HEK293 (cell line): ENCODE measurements around the gene ST8SIA3.

ENCODE experiments used
- FEZF1 ChIP-seq: fragments of 450-650 bp; formaldehyde crosslinking; IDR thresholded peaks from 2 replicates; pipeline ENCODE4 v1.5.1; 2016; ENCODE audit warnings: missing biosample characterization, missing genetic modification characterization
- HOXD13 ChIP-seq: sonication (generic); formaldehyde crosslinking; IDR thresholded peaks from 2 replicates; pipeline ENCODE4 v1.8.0; 2022; ENCODE audit warnings: missing genetic modification reagents, borderline replicate concordance
- KLF8 ChIP-seq: fragments of 450-650 bp; formaldehyde crosslinking; IDR thresholded peaks from 2 replicates; pipeline ENCODE4 v1.5.1; 2016; ENCODE audit warnings: missing biosample characterization, missing genetic modification characterization
- MZF1 ChIP-seq: fragments of 450-650 bp; formaldehyde crosslinking; IDR thresholded peaks from 2 replicates; pipeline ENCODE4 v1.5.1; 2017; ENCODE audit warnings: missing biosample characterization, missing genetic modification characterization, borderline replicate concordance
- SP3 ChIP-seq: fragments of 450-650 bp; formaldehyde crosslinking; IDR thresholded peaks from 2 replicates; pipeline ENCODE4 v1.5.1; 2016; ENCODE audit warnings: missing biosample characterization, missing genetic modification characterization
- YY1 ChIP-seq: fragments of 450-650 bp; formaldehyde crosslinking; IDR thresholded peaks from 2 replicates; pipeline ENCODE4 v1.5.1; 2018; ENCODE audit warnings: missing biosample characterization, missing genetic modification characterization
- ZBTB44 ChIP-seq: fragments of 450-650 bp; IDR thresholded peaks from 2 replicates; pipeline ENCODE4 v1.5.1; 2018; ENCODE audit warnings: missing biosample characterization, mild to moderate bottlenecking, missing genetic modification characterization
- ZEB2 ChIP-seq: fragments of 450-650 bp; formaldehyde crosslinking; IDR thresholded peaks from 2 replicates; pipeline ENCODE4 v1.5.1; 2016; ENCODE audit warnings: missing biosample characterization, missing genetic modification characterization
- ZNF146 ChIP-seq: fragments of 450-650 bp; formaldehyde crosslinking; IDR thresholded peaks from 2 replicates; pipeline ENCODE4 v1.5.1; 2016; ENCODE audit warnings: missing biosample characterization, missing genetic modification characterization
- ZNF2 ChIP-seq: fragments of 450-650 bp; formaldehyde crosslinking; IDR thresholded peaks from 2 replicates; pipeline ENCODE4 v1.5.1; 2016; ENCODE audit warnings: missing biosample characterization, missing genetic modification characterization
- ZNF23 ChIP-seq: fragments of 450-650 bp; formaldehyde crosslinking; IDR thresholded peaks from 2 replicates; pipeline ENCODE4 v1.5.1; 2016; ENCODE audit warnings: missing biosample characterization, missing genetic modification characterization, borderline replicate concordance
- ZNF324 ChIP-seq: fragments of 450-650 bp; formaldehyde crosslinking; IDR thresholded peaks from 2 replicates; pipeline ENCODE4 v1.5.1; 2016; ENCODE audit warnings: missing biosample characterization, missing genetic modification characterization
- ZNF335 ChIP-seq: fragments of 450-650 bp; formaldehyde crosslinking; conservative IDR thresholded peaks from 2 replicates; pipeline ENCODE4 v1.5.1; 2016; ENCODE audit warnings: missing biosample characterization, missing genetic modification characterization
- ZNF426 ChIP-seq: fragments of 450-650 bp; formaldehyde crosslinking; IDR thresholded peaks from 2 replicates; pipeline ENCODE4 v1.5.1; 2017; ENCODE audit warnings: missing biosample characterization, missing genetic modification characterization, mild to moderate bottlenecking, inconsistent platforms, moderate library complexity
- ZNF514 ChIP-seq: fragments of 450-650 bp; formaldehyde crosslinking; IDR thresholded peaks from 2 replicates; pipeline ENCODE4 v1.5.1; 2016; ENCODE audit warnings: missing biosample characterization, missing genetic modification characterization
- ZNF548 ChIP-seq: fragments of 450-650 bp; formaldehyde crosslinking; IDR thresholded peaks from 2 replicates; pipeline ENCODE4 v1.5.1; 2016; ENCODE audit warnings: missing biosample characterization, missing genetic modification characterization
- ZNF555 ChIP-seq: fragments of 450-650 bp; formaldehyde crosslinking; conservative IDR thresholded peaks from 2 replicates; pipeline ENCODE4 v1.5.1; 2017; ENCODE audit warnings: missing biosample characterization, mild to moderate bottlenecking, missing genetic modification characterization, inconsistent platforms
- ZNF561 ChIP-seq: fragments of 450-650 bp; IDR thresholded peaks from 2 replicates; pipeline ENCODE4 v1.5.1; 2018; ENCODE audit warnings: missing biosample characterization, missing genetic modification characterization, borderline replicate concordance
- ZNF585B ChIP-seq: fragments of 450-650 bp; formaldehyde crosslinking; IDR thresholded peaks from 2 replicates; pipeline ENCODE4 v1.5.1; 2016; ENCODE audit warnings: missing biosample characterization, missing genetic modification characterization
- ZNF629 ChIP-seq: fragments of 450-650 bp; formaldehyde crosslinking; IDR thresholded peaks from 2 replicates; pipeline ENCODE4 v1.5.1; 2017; ENCODE audit warnings: missing biosample characterization, missing genetic modification characterization
- ZNF654 ChIP-seq: fragments of 450-650 bp; formaldehyde crosslinking; IDR thresholded peaks from 2 replicates; pipeline ENCODE4 v1.5.1; 2016; ENCODE audit warnings: low read depth, missing biosample characterization, missing genetic modification characterization
- ZNF658 ChIP-seq: fragments of 450-650 bp; formaldehyde crosslinking; IDR thresholded peaks from 2 replicates; pipeline ENCODE4; 2016; ENCODE audit warnings: missing biosample characterization, missing genetic modification characterization
- ZNF704 ChIP-seq: fragments of 450-650 bp; formaldehyde crosslinking; IDR thresholded peaks from 2 replicates; pipeline ENCODE4 v1.5.1; 2016; ENCODE audit warnings: missing biosample characterization, missing genetic modification characterization
- ZNF777 ChIP-seq: fragments of 450-650 bp; formaldehyde crosslinking; IDR thresholded peaks from 2 replicates; pipeline ENCODE4 v1.5.1; 2017; ENCODE audit warnings: missing biosample characterization, missing genetic modification characterization, borderline replicate concordance
- ZNF830 ChIP-seq: fragments of 450-650 bp; IDR thresholded peaks from 2 replicates; pipeline ENCODE4 v1.5.0; 2018; ENCODE audit warnings: missing biosample characterization, missing genetic modification characterization, low read depth, mild to moderate bottlenecking, moderate library complexity
- ZNF837 ChIP-seq: fragments of 450-650 bp; formaldehyde crosslinking; IDR thresholded peaks from 2 replicates; pipeline ENCODE4 v1.5.1; 2016; ENCODE audit warnings: missing biosample characterization, missing genetic modification characterization
- ZSCAN5A ChIP-seq: fragments of 450-650 bp; formaldehyde crosslinking; IDR thresholded peaks from 2 replicates; pipeline ENCODE4 v1.5.1; 2016; ENCODE audit warnings: missing biosample characterization, missing genetic modification characterization
- ZXDB ChIP-seq: fragments of 450-650 bp; formaldehyde crosslinking; IDR thresholded peaks from 2 replicates; pipeline ENCODE4 v1.5.1; 2016; ENCODE audit warnings: missing biosample characterization, missing genetic modification characterization
- TF ChIP-seq, protein P1 (sequence below): fragments of 450-650 bp; formaldehyde crosslinking; IDR thresholded peaks from 2 replicates; pipeline ENCODE4 v1.5.1; 2016; ENCODE audit warnings: missing biosample characterization, missing genetic modification characterization
- TF ChIP-seq, protein P2 (sequence below): fragments of 450-650 bp; formaldehyde crosslinking; IDR thresholded peaks from 2 replicates; pipeline ENCODE4 v1.5.1; 2016; ENCODE audit warnings: missing biosample characterization, missing genetic modification characterization, low read depth
- TF ChIP-seq, protein P3 (sequence below): fragments of 450-650 bp; formaldehyde crosslinking; IDR thresholded peaks from 2 replicates; pipeline ENCODE4 v1.5.1; 2017; ENCODE audit warnings: missing biosample characterization, mild to moderate bottlenecking, missing genetic modification characterization, moderate library complexity

Gene ST8SIA3

DNA sequence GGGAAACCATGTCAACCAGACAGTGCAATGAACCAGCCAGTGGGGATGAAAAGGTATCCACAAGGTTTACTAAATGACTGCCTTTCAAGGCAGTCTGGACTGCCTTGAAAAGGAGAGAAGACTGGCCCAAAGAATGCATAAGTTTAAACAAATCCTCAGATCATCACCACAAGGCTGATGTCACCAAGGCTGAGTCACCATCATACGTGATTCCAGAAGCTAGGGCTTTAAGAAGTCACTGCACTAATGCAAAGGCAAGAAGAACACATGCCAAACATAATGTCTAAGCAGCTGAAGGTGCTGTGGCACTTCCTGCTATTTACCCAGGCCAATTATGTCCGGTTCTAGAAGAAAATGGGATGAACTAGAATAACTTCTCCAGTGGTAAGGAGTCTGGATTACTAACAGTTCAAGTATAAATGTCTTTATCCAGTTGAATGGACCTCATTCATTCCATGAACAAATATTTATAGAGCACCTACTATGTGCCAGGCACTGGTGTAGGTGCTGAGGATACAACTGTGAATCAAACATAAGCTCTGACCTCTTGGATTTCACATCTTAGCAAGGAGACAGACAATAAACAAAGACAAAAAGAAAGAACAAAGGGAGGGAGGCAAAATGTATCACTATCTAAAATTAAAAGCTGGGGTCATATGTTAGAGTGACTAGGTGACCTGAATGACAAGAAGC, 45.2 kb downstream of the ST8SIA3 start (continued):
- TF ChIP-seq ZNF658 (tag by site-specific recombination) (no peak), ZNF654 (tag by site-specific recombination) (no peak), ZNF548 (no peak), ZNF514 (tag by site-specific recombination) (no peak), ZNF2 (tag by site-specific recombination) (no peak), ZNF426 (tag by site-specific recombination) (no peak), ZNF704 (no peak), ZNF585B (tag by site-specific recombination) (no peak), ZEB2 (tag by site-specific recombination) (no peak), ZNF146 (tag by site-specific recombination) (no peak), ZSCAN5A (tag by site-specific recombination) (no peak), MZF1 (tag by site-specific recombination) (no peak), ZNF561 (tag by site-specific recombination) (no peak), KLF8 (tag by site-specific recombination) (0 out of 2 replicates have a peak, but pooled peaks have one; percentile 15), ZBTB44 (tag by site-specific recombination) (no peak), ZNF777 (tag by site-specific recombination) (no peak), HOXD13 (no peak), ZXDB (no peak), SP3 (tag by site-specific recombination) (peak; percentile 17), FEZF1 (tag by site-specific recombination) (peak; percentile 35; the same call in 1 of the 2 replicates), ZNF830 (tag by site-specific recombination) (no peak), YY1 (no peak), ZNF837 (tag by site-specific recombination) (no peak), ZNF629 (tag by site-specific recombination) (peak; percentile 68), ZNF23 (tag by site-specific recombination) (no peak), ZNF555 (tag by site-specific recombination) (no peak), ZNF324 (tag by site-specific recombination) (no peak), ZNF335 (peak; percentile 42)
- TF ChIP-seq, protein P1, sequence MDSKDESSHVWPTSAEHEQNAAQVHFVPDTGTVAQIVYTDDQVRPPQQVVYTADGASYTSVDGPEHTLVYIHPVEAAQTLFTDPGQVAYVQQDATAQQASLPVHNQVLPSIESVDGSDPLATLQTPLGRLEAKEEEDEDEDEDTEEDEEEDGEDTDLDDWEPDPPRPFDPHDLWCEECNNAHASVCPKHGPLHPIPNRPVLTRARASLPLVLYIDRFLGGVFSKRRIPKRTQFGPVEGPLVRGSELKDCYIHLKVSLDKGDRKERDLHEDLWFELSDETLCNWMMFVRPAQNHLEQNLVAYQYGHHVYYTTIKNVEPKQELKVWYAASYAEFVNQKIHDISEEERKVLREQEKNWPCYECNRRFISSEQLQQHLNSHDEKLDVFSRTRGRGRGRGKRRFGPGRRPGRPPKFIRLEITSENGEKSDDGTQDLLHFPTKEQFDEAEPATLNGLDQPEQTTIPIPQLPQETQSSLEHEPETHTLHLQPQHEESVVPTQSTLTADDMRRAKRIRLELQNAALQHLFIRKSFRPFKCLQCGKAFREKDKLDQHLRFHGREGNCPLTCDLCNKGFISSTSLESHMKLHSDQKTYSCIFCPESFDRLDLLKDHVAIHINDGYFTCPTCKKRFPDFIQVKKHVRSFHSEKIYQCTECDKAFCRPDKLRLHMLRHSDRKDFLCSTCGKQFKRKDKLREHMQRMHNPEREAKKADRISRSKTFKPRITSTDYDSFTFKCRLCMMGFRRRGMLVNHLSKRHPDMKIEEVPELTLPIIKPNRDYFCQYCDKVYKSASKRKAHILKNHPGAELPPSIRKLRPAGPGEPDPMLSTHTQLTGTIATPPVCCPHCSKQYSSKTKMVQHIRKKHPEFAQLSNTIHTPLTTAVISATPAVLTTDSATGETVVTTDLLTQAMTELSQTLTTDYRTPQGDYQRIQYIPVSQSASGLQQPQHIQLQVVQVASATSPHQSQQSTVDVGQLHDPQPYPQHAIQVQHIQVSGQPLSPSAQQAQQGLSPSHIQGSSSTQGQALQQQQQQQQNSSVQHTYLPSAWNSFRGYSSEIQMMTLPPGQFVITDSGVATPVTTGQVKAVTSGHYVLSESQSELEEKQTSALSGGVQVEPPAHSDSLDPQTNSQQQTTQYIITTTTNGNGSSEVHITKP (tag by site-specific recombination) = no peak
- TF ChIP-seq, protein P2, sequence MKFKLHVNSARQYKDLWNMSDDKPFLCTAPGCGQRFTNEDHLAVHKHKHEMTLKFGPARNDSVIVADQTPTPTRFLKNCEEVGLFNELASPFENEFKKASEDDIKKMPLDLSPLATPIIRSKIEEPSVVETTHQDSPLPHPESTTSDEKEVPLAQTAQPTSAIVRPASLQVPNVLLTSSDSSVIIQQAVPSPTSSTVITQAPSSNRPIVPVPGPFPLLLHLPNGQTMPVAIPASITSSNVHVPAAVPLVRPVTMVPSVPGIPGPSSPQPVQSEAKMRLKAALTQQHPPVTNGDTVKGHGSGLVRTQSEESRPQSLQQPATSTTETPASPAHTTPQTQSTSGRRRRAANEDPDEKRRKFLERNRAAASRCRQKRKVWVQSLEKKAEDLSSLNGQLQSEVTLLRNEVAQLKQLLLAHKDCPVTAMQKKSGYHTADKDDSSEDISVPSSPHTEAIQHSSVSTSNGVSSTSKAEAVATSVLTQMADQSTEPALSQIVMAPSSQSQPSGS (tag by site-specific recombination) = no peak
- TF ChIP-seq, protein P3, sequence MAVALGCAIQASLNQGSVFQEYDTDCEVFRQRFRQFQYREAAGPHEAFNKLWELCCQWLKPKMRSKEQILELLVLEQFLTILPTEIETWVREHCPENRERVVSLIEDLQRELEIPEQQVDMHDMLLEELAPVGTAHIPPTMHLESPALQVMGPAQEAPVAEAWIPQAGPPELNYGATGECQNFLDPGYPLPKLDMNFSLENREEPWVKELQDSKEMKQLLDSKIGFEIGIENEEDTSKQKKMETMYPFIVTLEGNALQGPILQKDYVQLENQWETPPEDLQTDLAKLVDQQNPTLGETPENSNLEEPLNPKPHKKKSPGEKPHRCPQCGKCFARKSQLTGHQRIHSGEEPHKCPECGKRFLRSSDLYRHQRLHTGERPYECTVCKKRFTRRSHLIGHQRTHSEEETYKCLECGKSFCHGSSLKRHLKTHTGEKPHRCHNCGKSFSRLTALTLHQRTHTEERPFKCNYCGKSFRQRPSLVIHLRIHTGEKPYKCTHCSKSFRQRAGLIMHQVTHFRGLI = no peak
